Measurements from ENCODE around the gene FAM217B.

DNA sequence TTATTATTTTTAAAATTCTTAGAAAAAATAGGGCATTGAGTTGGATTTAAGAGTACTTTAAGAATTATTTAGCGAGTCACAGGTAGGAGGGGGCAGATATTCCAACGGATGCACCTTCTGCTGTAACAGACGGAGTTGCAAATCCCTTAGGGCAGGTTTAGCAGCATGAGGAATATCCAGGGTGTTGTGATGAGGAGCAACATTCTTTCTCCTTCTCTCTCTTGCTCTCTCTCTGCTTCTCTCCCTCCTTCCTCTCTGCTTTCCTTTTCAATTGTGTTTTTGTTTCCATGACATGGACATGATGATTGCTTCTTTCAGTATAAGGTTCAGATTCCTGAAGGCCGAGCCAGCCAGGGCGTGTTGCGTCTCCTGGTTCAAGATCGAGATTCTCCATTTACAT lies 46.9 kb downstream of the FAM217B start:
- TF ChIP-seq, protein P1, sequence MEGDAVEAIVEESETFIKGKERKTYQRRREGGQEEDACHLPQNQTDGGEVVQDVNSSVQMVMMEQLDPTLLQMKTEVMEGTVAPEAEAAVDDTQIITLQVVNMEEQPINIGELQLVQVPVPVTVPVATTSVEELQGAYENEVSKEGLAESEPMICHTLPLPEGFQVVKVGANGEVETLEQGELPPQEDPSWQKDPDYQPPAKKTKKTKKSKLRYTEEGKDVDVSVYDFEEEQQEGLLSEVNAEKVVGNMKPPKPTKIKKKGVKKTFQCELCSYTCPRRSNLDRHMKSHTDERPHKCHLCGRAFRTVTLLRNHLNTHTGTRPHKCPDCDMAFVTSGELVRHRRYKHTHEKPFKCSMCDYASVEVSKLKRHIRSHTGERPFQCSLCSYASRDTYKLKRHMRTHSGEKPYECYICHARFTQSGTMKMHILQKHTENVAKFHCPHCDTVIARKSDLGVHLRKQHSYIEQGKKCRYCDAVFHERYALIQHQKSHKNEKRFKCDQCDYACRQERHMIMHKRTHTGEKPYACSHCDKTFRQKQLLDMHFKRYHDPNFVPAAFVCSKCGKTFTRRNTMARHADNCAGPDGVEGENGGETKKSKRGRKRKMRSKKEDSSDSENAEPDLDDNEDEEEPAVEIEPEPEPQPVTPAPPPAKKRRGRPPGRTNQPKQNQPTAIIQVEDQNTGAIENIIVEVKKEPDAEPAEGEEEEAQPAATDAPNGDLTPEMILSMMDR (IDR thresholded peaks at IDR 0.05): no peak
- no peak for TF ChIP-seq POLR2AphosphoS5 (IDR thresholded peaks at IDR 0.05; ENCODE audit: insufficient read depth in 1 of 2, low read depth in 1 of 2)
